Measurements from ENCODE around the gene TSHR.

Gene TSHR

DNA sequence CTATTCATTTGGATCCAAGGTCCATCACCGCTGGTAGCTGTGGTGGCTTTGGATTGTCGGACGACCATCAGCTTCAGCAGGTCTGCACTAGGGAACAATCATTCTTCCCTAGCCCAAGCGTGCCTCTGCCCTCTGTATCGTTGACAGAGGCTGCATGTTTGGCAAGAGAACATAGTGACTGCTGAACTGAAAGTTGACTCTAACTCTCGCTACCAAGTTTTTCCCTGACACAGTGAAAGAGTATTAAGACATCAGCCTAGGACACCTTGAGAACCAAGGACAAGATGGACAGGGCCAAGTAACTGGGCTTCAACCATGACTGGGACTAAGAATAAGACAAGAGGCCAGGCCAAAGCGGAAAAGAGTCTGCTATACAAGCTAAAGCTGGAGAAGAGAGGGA is 26.3 kb downstream of the TSHR start:
- TF ChIP-seq POLR2AphosphoS5 (IDR thresholded peaks at IDR 0.05; ENCODE audit: low read depth) (no peak), REST (IDR thresholded peaks at IDR 0.05; ENCODE audit: insufficient replicate concordance, low read depth) (no peak), GABPA (IDR thresholded peaks at IDR 0.05; ENCODE audit: low read depth) (no peak), SPI1 (IDR thresholded peaks at IDR 0.05; ENCODE audit: borderline replicate concordance, low read depth) (no peak)
- TF ChIP-seq, protein P1, sequence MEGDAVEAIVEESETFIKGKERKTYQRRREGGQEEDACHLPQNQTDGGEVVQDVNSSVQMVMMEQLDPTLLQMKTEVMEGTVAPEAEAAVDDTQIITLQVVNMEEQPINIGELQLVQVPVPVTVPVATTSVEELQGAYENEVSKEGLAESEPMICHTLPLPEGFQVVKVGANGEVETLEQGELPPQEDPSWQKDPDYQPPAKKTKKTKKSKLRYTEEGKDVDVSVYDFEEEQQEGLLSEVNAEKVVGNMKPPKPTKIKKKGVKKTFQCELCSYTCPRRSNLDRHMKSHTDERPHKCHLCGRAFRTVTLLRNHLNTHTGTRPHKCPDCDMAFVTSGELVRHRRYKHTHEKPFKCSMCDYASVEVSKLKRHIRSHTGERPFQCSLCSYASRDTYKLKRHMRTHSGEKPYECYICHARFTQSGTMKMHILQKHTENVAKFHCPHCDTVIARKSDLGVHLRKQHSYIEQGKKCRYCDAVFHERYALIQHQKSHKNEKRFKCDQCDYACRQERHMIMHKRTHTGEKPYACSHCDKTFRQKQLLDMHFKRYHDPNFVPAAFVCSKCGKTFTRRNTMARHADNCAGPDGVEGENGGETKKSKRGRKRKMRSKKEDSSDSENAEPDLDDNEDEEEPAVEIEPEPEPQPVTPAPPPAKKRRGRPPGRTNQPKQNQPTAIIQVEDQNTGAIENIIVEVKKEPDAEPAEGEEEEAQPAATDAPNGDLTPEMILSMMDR (IDR thresholded peaks at IDR 0.05; ENCODE audit: insufficient read depth, low read length), result no peak
- DNase-seq (ENCODE audit: low read depth in 1 of 2, low spot score in 1 of 2), result no peak
- no peak overlapping the region for H3K4me3 ChIP-seq (replicated peaks; ENCODE audit: insufficient read depth, low read length)
- H3K27ac ChIP-seq (replicated peaks), result no peak overlapping the region
- no peaks in the 10 kb centered on the region for H3K27me3 ChIP-seq (ENCODE audit: insufficient read depth, poor library complexity, severe bottlenecking)

DNA sequence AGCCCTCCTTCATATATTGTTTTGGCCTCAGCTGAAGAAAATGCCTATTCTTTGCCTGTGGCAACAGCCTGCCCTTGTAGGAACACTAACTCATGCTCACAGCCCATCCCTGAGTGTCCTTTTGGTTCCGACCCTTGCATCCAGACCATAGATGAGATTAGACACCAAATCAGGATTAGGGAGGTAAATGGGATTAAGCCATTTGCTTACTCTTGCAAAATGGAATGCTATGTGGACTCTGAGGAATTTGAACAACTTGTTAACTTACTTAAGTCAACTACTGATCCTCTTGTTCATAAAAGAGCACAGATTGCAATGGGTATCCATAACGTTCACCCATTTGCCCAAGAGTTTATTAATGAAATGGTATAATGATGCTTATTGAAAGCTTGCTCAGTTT is 27.3 kb downstream of the TSHR start:
- no peak for DNase-seq (ENCODE audit: low read depth in 1 of 2, low spot score in 1 of 2)
- TF ChIP-seq, protein P1 (IDR thresholded peaks at IDR 0.05; ENCODE audit: insufficient read depth, low read length), result no peak
- TF ChIP-seq SPI1 (IDR thresholded peaks at IDR 0.05; ENCODE audit: borderline replicate concordance, low read depth) (no peak), GABPA (IDR thresholded peaks at IDR 0.05; ENCODE audit: low read depth) (no peak), POLR2AphosphoS5 (IDR thresholded peaks at IDR 0.05; ENCODE audit: low read depth) (no peak), REST (IDR thresholded peaks at IDR 0.05; ENCODE audit: insufficient replicate concordance, low read depth) (no peak)
- no peak overlapping the region for H3K27ac ChIP-seq (replicated peaks)
- no peaks in the 10 kb centered on the region for H3K27me3 ChIP-seq (ENCODE audit: insufficient read depth, poor library complexity, severe bottlenecking)
- no peak overlapping the region for H3K4me3 ChIP-seq (replicated peaks; ENCODE audit: insufficient read depth, low read length)

GRCh38 chr14:80987235-80988032 is 32.0 kb downstream of the TSHR start:
- DNase-seq (ENCODE audit: low read depth in 1 of 2, low spot score in 1 of 2), result peak in 1 of 2 experiments; percentile 21
- Histone ChIP-seq H3K27ac (replicated peaks) (no peak overlapping the region), H3K27me3 (ENCODE audit: insufficient read depth, poor library complexity, severe bottlenecking) (no peaks in the 10 kb centered on the region), H3K4me3 (replicated peaks; ENCODE audit: insufficient read depth, low read length) (no peak overlapping the region)
- TF ChIP-seq, protein P1 (IDR thresholded peaks at IDR 0.05; ENCODE audit: insufficient read depth, low read length), result peak; percentile 68
- TF ChIP-seq SPI1 (IDR thresholded peaks at IDR 0.05; ENCODE audit: borderline replicate concordance, low read depth), result no peak

DNA sequence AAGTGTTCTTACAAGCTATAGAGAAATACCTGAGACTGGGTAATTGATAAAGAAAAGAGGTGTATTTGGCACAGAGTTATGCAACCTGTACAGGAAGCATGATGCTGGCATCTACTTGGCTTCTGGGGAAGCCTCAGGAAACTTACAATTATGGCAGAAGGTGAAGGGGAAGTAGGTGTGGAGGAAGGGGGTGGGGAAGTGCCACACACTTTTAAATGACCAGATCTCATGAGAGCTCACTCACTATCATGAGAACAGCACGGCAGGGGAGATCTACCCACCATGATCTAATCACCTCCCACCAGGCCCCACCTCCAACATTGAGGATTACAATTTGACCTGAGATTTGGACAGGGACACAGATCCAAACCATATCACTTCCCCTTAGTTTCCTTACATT is 32.8 kb downstream of the TSHR start:
- Histone ChIP-seq H3K4me3 (replicated peaks; ENCODE audit: insufficient read depth, low read length) (no peak overlapping the region), H3K27ac (replicated peaks) (no peak overlapping the region), H3K27me3 (ENCODE audit: insufficient read depth, poor library complexity, severe bottlenecking) (no peaks in the 10 kb centered on the region)
- TF ChIP-seq GABPA (IDR thresholded peaks at IDR 0.05; ENCODE audit: low read depth) (no peak), POLR2AphosphoS5 (IDR thresholded peaks at IDR 0.05; ENCODE audit: low read depth) (no peak), REST (IDR thresholded peaks at IDR 0.05; ENCODE audit: insufficient replicate concordance, low read depth) (no peak), SPI1 (IDR thresholded peaks at IDR 0.05; ENCODE audit: borderline replicate concordance, low read depth) (no peak)
- TF ChIP-seq, protein P1 (IDR thresholded peaks at IDR 0.05; ENCODE audit: insufficient read depth, low read length), result no peak
- DNase-seq (ENCODE audit: low read depth in 1 of 2, low spot score in 1 of 2), result no peak

All from HL-60 (cell line).